ENCODE measurements around the gene TRAPPC2L.

Gene TRAPPC2L

DNA sequence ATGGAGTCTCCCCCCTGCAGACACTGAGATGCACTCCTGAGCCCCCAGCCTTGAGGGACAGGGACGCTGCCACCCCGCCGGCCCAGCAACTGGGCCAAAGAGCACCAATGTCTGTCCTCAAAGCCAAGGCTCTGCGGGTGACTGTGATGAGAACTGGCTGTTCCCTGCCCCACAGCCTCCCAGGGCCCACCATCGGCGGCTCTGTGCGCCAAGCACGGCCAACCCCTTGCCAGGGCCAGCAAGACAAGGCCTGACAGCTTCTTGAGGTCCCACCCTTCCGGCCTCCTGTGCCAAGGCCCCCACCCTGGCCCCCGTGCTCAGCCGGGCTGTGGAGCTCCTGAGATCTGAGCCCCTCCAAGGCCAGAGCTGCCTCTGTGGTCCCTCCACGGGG is 43.7 kb downstream of the TRAPPC2L start:
- no peak overlapping the region for H3K27ac ChIP-seq (ENCODE audit: low read length)
- no peaks in the 10 kb centered on the region for H3K4me1 ChIP-seq (ENCODE audit: control insufficient read depth in 1 of 2, insufficient read depth in 2 of 2, low read length in 2 of 2)
- no peaks in the 10 kb centered on the region for H3K27me3 ChIP-seq (ENCODE audit: low read depth, low read length)
- H3K36me3 ChIP-seq (ENCODE audit: control insufficient read depth in 1 of 2, insufficient read depth in 2 of 2, low read length in 2 of 2): peaks cover 0 to 6% of the 10 kb centered on the region in 2 donors
- H3K9me3 ChIP-seq (ENCODE audit: control insufficient read depth in 1 of 2, low read length in 2 of 2): no peaks in the 10 kb centered on the region
- no peak overlapping the region for H3K4me3 ChIP-seq (ENCODE audit: low read depth in 1 of 2, low read length in 2 of 2)

DNA sequence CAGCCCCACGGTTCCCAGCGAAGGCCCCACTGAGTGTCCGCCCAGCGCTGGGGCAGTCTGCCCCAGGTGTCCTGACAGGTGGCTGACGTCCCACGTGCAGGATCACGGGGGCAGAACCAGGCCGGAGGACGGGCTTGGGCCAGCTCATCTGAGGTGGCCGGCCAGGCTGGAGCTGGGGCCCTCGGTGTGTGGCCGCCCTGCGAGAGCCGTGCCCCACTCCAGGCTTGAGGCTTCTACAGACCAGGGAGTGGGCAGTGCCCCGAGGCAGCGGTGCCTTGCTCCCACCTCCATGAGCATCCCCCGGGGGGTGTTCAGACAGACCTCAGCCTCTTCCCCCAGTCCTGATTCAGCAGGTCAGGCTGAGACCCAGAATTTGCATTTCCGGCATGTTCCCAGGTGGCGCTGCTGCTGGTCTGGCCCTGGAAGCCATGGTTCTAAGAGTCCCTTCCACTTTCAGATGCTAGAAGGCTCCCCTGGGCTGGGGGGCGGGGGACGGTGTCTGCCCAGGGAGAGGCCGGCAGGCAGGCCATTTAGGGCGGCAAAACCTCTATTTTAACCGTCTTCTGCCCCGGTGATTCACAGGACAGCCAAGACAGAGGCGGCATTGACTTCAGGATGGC is 44.9 kb downstream of the TRAPPC2L start:
- Histone ChIP-seq H3K4me1 (ENCODE audit: control insufficient read depth in 1 of 2, insufficient read depth in 2 of 2, low read length in 2 of 2) (no peaks in the 10 kb centered on the region), H3K27me3 (ENCODE audit: low read depth, low read length) (no peaks in the 10 kb centered on the region), H3K36me3 (ENCODE audit: control insufficient read depth in 1 of 2, insufficient read depth in 2 of 2, low read length in 2 of 2) (peaks cover 0 to 6% of the 10 kb centered on the region in 2 donors), H3K27ac (ENCODE audit: low read length) (no peak overlapping the region), H3K4me3 (ENCODE audit: low read depth in 1 of 2, low read length in 2 of 2) (no peak overlapping the region), H3K9me3 (ENCODE audit: control insufficient read depth in 1 of 2, low read length in 2 of 2) (no peaks in the 10 kb centered on the region)

DNA sequence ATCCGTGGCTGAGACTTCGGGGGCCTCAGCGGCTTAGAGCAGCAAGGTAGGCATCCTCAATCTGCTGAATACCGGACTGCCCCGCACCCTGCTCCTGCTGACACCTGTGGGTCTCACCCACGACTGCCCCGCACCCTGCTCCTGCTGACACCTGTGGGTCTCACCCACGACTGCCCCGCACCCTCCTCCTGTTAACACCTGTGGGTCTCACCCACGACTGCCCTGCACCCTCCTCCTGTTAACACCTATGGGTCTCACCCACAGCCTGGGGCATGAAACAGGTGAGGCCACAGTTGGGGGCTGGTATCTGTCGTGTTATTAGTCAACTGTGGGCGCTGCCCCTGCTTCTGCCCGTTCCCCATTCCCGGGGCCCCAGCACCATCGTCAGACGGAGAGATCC is 45.8 kb downstream of the TRAPPC2L start:
- Histone ChIP-seq H3K4me3 (ENCODE audit: low read depth in 1 of 2, low read length in 2 of 2) (no peak overlapping the region), H3K36me3 (ENCODE audit: control insufficient read depth in 1 of 2, insufficient read depth in 2 of 2, low read length in 2 of 2) (peaks cover 0 to 3% of the 10 kb centered on the region in 2 donors), H3K4me1 (ENCODE audit: control insufficient read depth in 1 of 2, insufficient read depth in 2 of 2, low read length in 2 of 2) (no peaks in the 10 kb centered on the region), H3K27ac (ENCODE audit: low read length) (no peak overlapping the region), H3K9me3 (ENCODE audit: control insufficient read depth in 1 of 2, low read length in 2 of 2) (no peaks in the 10 kb centered on the region), H3K27me3 (ENCODE audit: low read depth, low read length) (no peaks in the 10 kb centered on the region)

GRCh38 chr16:88903267-88903666 is 46.3 kb downstream of the TRAPPC2L start:
- H3K4me1 ChIP-seq (ENCODE audit: control insufficient read depth in 1 of 2, insufficient read depth in 2 of 2, low read length in 2 of 2): no peaks in the 10 kb centered on the region

DNA sequence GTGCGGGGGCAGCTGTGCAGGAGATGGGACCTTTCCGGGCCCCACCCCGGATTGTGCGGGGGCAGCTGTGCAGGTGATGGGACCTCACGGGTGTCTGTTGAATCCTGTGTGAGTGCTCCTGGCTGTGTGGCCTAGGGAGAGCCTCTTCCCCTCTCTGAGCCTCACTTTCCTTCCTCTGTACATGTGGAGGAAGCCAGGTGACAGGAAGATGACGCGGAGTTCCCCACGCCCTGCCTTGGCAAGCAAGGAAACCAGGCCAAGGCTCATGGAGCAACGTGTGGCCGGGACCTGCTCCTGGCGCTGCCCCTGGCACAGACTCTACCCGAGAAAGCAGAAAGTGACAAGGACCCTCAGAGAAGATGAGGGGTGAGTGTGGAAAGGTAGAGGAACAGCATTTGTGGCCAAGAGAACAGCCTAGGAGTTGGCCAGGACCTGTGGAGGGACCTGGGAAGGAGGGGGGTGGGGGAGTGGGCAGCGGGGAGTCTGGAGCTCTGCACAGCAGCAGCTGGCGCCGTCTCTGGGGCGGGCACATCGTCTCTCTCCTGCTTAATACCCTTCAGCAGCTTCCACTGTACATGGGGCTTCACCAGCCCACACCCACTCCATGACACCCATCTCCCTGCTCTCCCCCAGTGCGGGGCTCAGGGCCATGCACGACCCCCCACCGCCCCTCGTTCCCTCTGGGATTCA is 47.9 kb downstream of the TRAPPC2L start:
- Histone ChIP-seq H3K27me3 (ENCODE audit: low read depth, low read length) (no peaks in the 10 kb centered on the region), H3K9me3 (ENCODE audit: control insufficient read depth in 1 of 2, low read length in 2 of 2) (no peaks in the 10 kb centered on the region), H3K4me3 (ENCODE audit: low read depth in 1 of 2, low read length in 2 of 2) (no peak overlapping the region), H3K4me1 (ENCODE audit: control insufficient read depth in 1 of 2, insufficient read depth in 2 of 2, low read length in 2 of 2) (no peaks in the 10 kb centered on the region), H3K36me3 (ENCODE audit: control insufficient read depth in 1 of 2, insufficient read depth in 2 of 2, low read length in 2 of 2) (peaks cover 0 to 3% of the 10 kb centered on the region in 2 donors), H3K27ac (ENCODE audit: low read length) (no peak overlapping the region)

More at GRCh38 chr16:88903267-88903666, 46.3 kb downstream of the TRAPPC2L start:
- no peak overlapping the region for H3K27ac ChIP-seq (ENCODE audit: low read length)
- no peak overlapping the region for H3K4me3 ChIP-seq (ENCODE audit: low read depth in 1 of 2, low read length in 2 of 2)
- no peaks in the 10 kb centered on the region for H3K9me3 ChIP-seq (ENCODE audit: control insufficient read depth in 1 of 2, low read length in 2 of 2)
- H3K27me3 ChIP-seq (ENCODE audit: low read depth, low read length): no peaks in the 10 kb centered on the region
- peaks cover 0 to 3% of the 10 kb centered on the region in 2 donors for H3K36me3 ChIP-seq (ENCODE audit: control insufficient read depth in 1 of 2, insufficient read depth in 2 of 2, low read length in 2 of 2)

- H3K27me3 ChIP-seq (ENCODE audit: low read depth, low read length): no peaks in the 10 kb centered on the region
- no peaks in the 10 kb centered on the region for H3K36me3 ChIP-seq (ENCODE audit: control insufficient read depth in 1 of 2, insufficient read depth in 2 of 2, low read length in 2 of 2)
- no peak overlapping the region for H3K27ac ChIP-seq (ENCODE audit: low read length)
- H3K4me3 ChIP-seq (ENCODE audit: low read depth in 1 of 2, low read length in 2 of 2): no peak overlapping the region
- no peaks in the 10 kb centered on the region for H3K4me1 ChIP-seq (ENCODE audit: control insufficient read depth in 1 of 2, insufficient read depth in 2 of 2, low read length in 2 of 2)
- no peaks in the 10 kb centered on the region for H3K9me3 ChIP-seq (ENCODE audit: control insufficient read depth in 1 of 2, low read length in 2 of 2)
These were observed 48.6 kb downstream of the TRAPPC2L start for GRCh38 chr16:88905563-88905962.

- Histone ChIP-seq H3K27me3 (ENCODE audit: low read depth, low read length) (no peaks in the 10 kb centered on the region), H3K27ac (ENCODE audit: low read length) (no peak overlapping the region), H3K4me1 (ENCODE audit: control insufficient read depth in 1 of 2, insufficient read depth in 2 of 2, low read length in 2 of 2) (no peaks in the 10 kb centered on the region), H3K36me3 (ENCODE audit: control insufficient read depth in 1 of 2, insufficient read depth in 2 of 2, low read length in 2 of 2) (no peaks in the 10 kb centered on the region), H3K9me3 (ENCODE audit: control insufficient read depth in 1 of 2, low read length in 2 of 2) (no peaks in the 10 kb centered on the region), H3K4me3 (ENCODE audit: low read depth in 1 of 2, low read length in 2 of 2) (no peak overlapping the region)
These were observed 49.1 kb downstream of the TRAPPC2L start for GRCh38 chr16:88906020-88906419.

DNA sequence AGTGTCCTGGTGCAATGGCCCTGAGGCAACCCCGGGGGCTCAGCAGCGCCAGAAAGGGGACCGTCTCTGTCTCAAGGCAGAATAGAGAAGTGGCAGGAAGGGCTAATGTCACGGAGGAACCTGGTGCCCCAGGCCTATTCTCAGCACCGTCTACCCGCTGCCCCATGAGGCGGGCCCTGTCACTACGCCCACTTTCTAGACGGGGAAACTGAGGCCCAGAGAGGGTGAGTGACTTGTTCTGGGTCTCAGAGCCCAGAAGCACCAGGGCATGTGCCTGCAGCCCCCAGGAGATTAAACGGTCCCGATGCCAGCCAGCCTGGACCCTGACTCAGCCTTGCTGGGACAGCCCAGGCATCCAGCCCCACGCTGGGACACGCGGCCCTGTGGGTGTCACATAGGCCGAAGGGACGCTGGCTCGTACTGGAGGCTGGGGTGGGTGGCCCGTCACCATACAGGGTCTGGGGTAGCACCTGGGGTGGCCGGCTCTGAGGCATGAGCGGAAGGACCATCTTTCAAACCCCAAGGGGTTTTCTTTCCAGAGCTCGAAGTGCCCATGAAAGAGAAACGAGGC is 49.7 kb downstream of the TRAPPC2L start:
- no peaks in the 10 kb centered on the region for H3K9me3 ChIP-seq (ENCODE audit: control insufficient read depth in 1 of 2, low read length in 2 of 2)
- H3K4me3 ChIP-seq (ENCODE audit: low read depth in 1 of 2, low read length in 2 of 2): no peak overlapping the region
- no peaks in the 10 kb centered on the region for H3K36me3 ChIP-seq (ENCODE audit: control insufficient read depth in 1 of 2, insufficient read depth in 2 of 2, low read length in 2 of 2)
- H3K4me1 ChIP-seq (ENCODE audit: control insufficient read depth in 1 of 2, insufficient read depth in 2 of 2, low read length in 2 of 2): no peaks in the 10 kb centered on the region
- H3K27me3 ChIP-seq (ENCODE audit: low read depth, low read length): no peaks in the 10 kb centered on the region
- no peak overlapping the region for H3K27ac ChIP-seq (ENCODE audit: low read length)

- H3K27ac ChIP-seq (ENCODE audit: low read length): no peak overlapping the region
- H3K27me3 ChIP-seq (ENCODE audit: low read depth, low read length): no peaks in the 10 kb centered on the region
- H3K9me3 ChIP-seq (ENCODE audit: control insufficient read depth in 1 of 2, low read length in 2 of 2): no peaks in the 10 kb centered on the region
- H3K36me3 ChIP-seq (ENCODE audit: control insufficient read depth in 1 of 2, insufficient read depth in 2 of 2, low read length in 2 of 2): no peaks in the 10 kb centered on the region
- H3K4me1 ChIP-seq (ENCODE audit: control insufficient read depth in 1 of 2, insufficient read depth in 2 of 2, low read length in 2 of 2): no peaks in the 10 kb centered on the region
- no peak overlapping the region for H3K4me3 ChIP-seq (ENCODE audit: low read depth in 1 of 2, low read length in 2 of 2)
These were observed 50.8 kb downstream of the TRAPPC2L start for GRCh38 chr16:88907768-88908167.

GRCh38 chr16:88908307-88908706 is 51.4 kb downstream of the TRAPPC2L start:
- no peaks in the 10 kb centered on the region for H3K9me3 ChIP-seq (ENCODE audit: control insufficient read depth in 1 of 2, low read length in 2 of 2)
- H3K27ac ChIP-seq (ENCODE audit: low read length): no peak overlapping the region
- no peak overlapping the region for H3K4me3 ChIP-seq (ENCODE audit: low read depth in 1 of 2, low read length in 2 of 2)
- no peaks in the 10 kb centered on the region for H3K27me3 ChIP-seq (ENCODE audit: low read depth, low read length)
- no peaks in the 10 kb centered on the region for H3K4me1 ChIP-seq (ENCODE audit: control insufficient read depth in 1 of 2, insufficient read depth in 2 of 2, low read length in 2 of 2)
- H3K36me3 ChIP-seq (ENCODE audit: control insufficient read depth in 1 of 2, insufficient read depth in 2 of 2, low read length in 2 of 2): no peaks in the 10 kb centered on the region

DNA sequence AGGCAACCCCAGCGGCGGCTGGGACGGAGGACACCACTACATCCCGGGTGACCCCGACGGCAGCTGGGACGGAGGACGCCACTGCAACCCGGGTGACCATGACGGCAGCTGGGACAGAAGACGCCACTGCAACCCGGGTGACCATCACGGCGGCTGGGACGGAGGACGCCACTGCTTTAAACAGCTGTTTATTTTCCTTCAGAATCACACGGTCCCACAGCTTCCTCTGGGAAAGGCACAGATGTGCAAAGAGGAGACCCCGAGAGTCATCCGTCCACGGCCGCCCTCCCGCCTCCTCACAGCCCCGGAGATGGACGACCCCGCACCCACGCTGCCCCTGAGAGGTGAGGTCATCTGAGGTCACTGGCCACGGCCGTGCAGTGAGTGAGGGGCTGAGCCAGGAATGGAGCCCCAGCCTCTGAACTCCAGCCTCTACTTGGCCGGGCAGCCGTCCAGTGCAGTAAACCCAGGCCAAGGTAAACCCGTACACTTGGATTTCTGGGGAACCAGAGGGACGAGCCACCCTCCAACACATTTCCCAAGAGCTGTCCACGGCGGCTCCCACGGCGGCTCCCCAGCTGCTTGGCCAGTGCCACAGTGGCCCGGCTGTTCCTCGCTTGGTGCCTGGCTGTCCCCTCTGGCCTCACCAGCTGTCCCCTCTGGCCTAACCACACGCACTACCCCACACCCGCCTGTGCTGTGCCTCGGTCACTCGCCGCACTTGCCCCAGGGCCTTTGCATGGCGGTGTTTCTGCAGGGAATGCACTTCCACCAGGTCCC is 52.7 kb downstream of the TRAPPC2L start:
- H3K4me3 ChIP-seq (ENCODE audit: low read depth in 1 of 2, low read length in 2 of 2): no peak overlapping the region
- H3K36me3 ChIP-seq (ENCODE audit: control insufficient read depth in 1 of 2, insufficient read depth in 2 of 2, low read length in 2 of 2): no peaks in the 10 kb centered on the region
- no peaks in the 10 kb centered on the region for H3K27me3 ChIP-seq (ENCODE audit: low read depth, low read length)
- no peaks in the 10 kb centered on the region for H3K9me3 ChIP-seq (ENCODE audit: control insufficient read depth in 1 of 2, low read length in 2 of 2)
- no peak overlapping the region for H3K27ac ChIP-seq (ENCODE audit: low read length)
- H3K4me1 ChIP-seq (ENCODE audit: control insufficient read depth in 1 of 2, insufficient read depth in 2 of 2, low read length in 2 of 2): no peaks in the 10 kb centered on the region
